ENCODE measurements around the gene CCL26. TPM values are rescaled to one million over a fixed set of nuclear protein-coding genes. Genes with fewer than 3 reads are reported as not detected.

CCL26 gene
- total and polyA plus RNA-seq, 2 experiments from 2014 or later, result 2.2 TPM; not detected in 1

GRCh38 chr7:75719626-75720025, 52.4 kb downstream of the CCL26 start:
- Histone ChIP-seq H3F3A (ENCODE audit: insufficient read depth) (no peaks in the 10 kb centered on the region), H3K4me3 (no peak overlapping the region), H3K9ac (no peak overlapping the region), H3K27me3 (replicated peaks; ENCODE audit: insufficient read depth) (no peaks in the 10 kb centered on the region), H3K9me2 (ENCODE audit: insufficient read depth) (no peaks in the 10 kb centered on the region), H3K4me2 (ENCODE audit: unreplicated experiment) (no peak overlapping the region), H3K4me1 (ENCODE audit: insufficient read depth) (peaks cover 9% of the 10 kb centered on the region; the same call in 1 of the 2 replicates), H3K36me3 (ENCODE audit: low read depth) (no peaks in the 10 kb centered on the region), H3K9me3 (ENCODE audit: low read depth) (no peaks in the 10 kb centered on the region), H3K27ac (no peak overlapping the region), H4K20me1 (ENCODE audit: insufficient read depth) (no peaks in the 10 kb centered on the region), H3K79me2 (ENCODE audit: insufficient read depth) (peaks cover 22% of the 10 kb centered on the region), H2AFZ (no peak overlapping the region)
- TF ChIP-seq EZH2 (IDR thresholded peaks at IDR 0.05; ENCODE audit: insufficient read depth, poor library complexity, severe bottlenecking), result no peak
- no peak for TF ChIP-seq EZH2phosphoT487 (IDR thresholded peaks at IDR 0.05; ENCODE audit: insufficient read depth, low read depth)
- 97 to 98% methylated on average over 5 of the region's 5 CpGs for WGBS, 2 experiments (ENCODE audit: low coverage in 1 of 2, low lambda C conversion rate in 2 of 2, missing lambda C conversion rate in 2 of 2)
- no peak for DNase-seq
- in situ Hi-C loops (cut with MboI), result no loop called here

Other genes with a start within 250 kb of the CCL26 start
- 12.8 and 13.6 TPM in 2 replicates for gene HIP1, start 33.3 kb downstream of the CCL26 start, total RNA-seq (2014; rRNA removed; shearing (Covaris generic))
- gene HIP1, start 33.3 kb downstream of the CCL26 start, polyA plus RNA-seq (2016; fragmentation: Nextera tagmentation; extraction: Ambion mirVana), result 6.1 and 6.2 TPM in 2 replicates
- not detected in 2 replicates for gene CCL24, start 41.6 kb upstream of the CCL26 start, total RNA-seq (2014; rRNA removed; shearing (Covaris generic))
- not detected in 2 replicates for gene CCL24, start 41.6 kb upstream of the CCL26 start, polyA plus RNA-seq (2016; fragmentation: Nextera tagmentation; extraction: Ambion mirVana)
- 28.1 and 35.5 TPM in 2 replicates for gene RHBDD2, start 106.8 kb upstream of the CCL26 start, total RNA-seq (2014; rRNA removed; shearing (Covaris generic))
- gene RHBDD2, start 106.8 kb upstream of the CCL26 start, polyA plus RNA-seq (2016; fragmentation: Nextera tagmentation; extraction: Ambion mirVana), result 61.0 and 62.2 TPM in 2 replicates
- 38.2 and 42.7 TPM in 2 replicates for gene POR, start 142.9 kb upstream of the CCL26 start, total RNA-seq (2014; rRNA removed; shearing (Covaris generic))
- 54.4 and 58.6 TPM in 2 replicates for gene POR, start 142.9 kb upstream of the CCL26 start, polyA plus RNA-seq (2016; fragmentation: Nextera tagmentation; extraction: Ambion mirVana)
- 8.2 and 25.1 TPM in 2 replicates for gene TMEM120A, start 222.4 kb upstream of the CCL26 start, total RNA-seq (2014; rRNA removed; shearing (Covaris generic))
- 46.9 and 47.1 TPM in 2 replicates for gene TMEM120A, start 222.4 kb upstream of the CCL26 start, polyA plus RNA-seq (2016; fragmentation: Nextera tagmentation; extraction: Ambion mirVana)